HG03045 (cell line): ENCODE data around the gene CSGALNACT2.
"Not testable (repeated sequence)": the region's sequence is repeated elsewhere in the genome, so short reads cannot be mapped to it uniquely, and the experiment has no call there.

ENCODE experiments used
- ATAC-seq: cut with Tn5 transposase; IDR thresholded peaks from one replicate; pipeline ENCODE4 v1.9.1; 2021; ENCODE audit warnings: mild to moderate bottlenecking, moderate library complexity; ENCODE audit not compliant: unreplicated experiment

Gene CSGALNACT2

DNA sequence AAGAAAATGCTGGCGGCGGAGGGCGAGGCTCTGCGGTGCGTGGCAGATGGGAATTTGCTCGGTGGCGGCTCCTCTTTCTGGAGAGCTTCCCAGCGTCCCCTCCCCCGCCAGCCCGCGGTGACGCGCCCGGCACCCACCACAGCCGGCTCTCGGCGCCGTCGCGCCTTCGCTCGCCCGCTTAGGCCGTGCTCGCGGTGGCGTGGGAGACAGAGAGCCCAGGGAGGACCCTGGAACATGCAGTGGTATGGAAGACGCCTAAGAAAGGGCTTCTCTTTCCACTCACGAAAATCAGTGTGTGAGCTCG is 576 bp upstream of the CSGALNACT2 start:
- ATAC-seq, result peak; percentile 25

GRCh38 chr10:43138757-43139241 is 554 bp downstream of the CSGALNACT2 start:
- peak; percentile 35 for ATAC-seq

GRCh38 chr10:43141421-43141820 is 3.2 kb downstream of the CSGALNACT2 start:
- no peak for ATAC-seq

- ATAC-seq, result no peak
These were observed 7.1 kb downstream of the CSGALNACT2 start for GRCh38 chr10:43145311-43145710.

GRCh38 chr10:43145936-43146335 is 7.7 kb downstream of the CSGALNACT2 start:
- not testable (repeated sequence) for ATAC-seq

DNA sequence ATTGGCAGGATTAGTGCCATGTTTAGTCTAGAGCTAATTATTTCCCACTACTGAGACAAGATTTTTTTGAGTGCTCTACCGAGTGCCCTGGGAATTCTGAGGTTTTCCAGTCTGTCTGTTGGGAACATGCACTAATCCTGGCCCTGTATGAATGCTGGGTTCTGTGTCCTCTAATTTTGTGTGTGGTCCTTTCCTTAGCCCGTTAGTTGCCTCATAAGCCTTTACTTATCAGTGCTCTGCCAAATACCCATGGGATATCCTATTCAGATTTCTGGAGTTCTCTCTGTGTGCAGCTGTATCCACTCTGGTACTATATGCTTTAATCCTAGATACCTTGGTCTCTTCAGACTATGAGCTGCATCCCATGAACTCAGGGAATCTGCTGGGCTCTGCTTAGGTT is 13.1 kb downstream of the CSGALNACT2 start:
- no peak for ATAC-seq

DNA sequence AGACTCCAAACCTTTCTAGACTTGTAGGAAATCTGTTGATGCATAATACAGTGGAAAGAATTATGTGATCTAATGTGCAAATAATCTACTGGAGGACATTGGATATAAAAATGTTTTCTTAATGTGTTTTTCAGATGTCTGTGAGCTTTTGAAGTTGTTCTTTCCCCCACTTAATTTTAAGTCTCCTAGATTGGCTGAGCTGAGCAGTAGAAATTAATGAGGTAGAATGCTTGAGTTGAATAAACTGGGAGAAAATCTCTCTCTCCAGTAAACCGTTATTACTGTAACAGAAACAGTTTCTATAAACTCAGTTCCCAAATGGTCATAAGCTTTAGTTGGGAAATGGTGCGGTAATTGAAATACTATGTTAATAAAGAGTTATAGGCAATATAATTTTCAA is 15.7 kb downstream of the CSGALNACT2 start:
- no peak for ATAC-seq

DNA sequence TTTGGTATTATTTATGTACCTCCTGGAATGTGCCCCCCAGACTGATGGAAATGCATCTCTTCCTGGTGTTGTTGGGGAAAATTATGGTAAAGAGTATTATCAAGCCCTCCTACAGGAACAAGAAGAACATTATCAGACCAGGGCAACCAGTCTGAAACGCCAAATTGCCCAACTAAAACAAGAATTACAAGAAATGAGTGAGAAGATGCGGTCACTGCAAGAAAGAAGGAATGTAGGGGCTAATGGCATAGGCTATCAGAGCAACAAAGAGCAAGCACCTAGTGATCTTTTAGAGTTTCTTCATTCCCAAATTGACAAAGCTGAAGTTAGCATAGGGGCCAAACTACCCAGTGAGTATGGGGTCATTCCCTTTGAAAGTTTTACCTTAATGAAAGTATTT is 17.0 kb downstream of the CSGALNACT2 start:
- no peak for ATAC-seq

DNA sequence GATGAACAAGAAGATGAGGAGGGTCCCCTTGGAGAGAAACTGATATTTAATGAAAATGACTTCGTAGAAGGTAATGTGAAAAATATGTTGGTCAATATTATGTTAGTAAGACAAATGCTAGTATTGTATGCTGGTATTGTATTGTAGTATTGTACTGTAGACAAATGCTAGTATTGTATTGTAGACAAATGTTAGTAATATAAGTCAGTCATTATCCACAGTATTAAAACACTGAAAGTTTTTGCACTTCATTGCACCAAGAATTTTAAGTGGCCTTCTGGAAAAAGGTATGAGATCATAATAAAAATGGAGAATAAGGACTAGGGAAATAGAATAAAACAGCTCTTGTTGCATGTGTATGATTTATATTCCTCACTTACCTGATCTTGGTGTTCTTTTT is 17.5 kb downstream of the CSGALNACT2 start:
- ATAC-seq, result no peak

DNA sequence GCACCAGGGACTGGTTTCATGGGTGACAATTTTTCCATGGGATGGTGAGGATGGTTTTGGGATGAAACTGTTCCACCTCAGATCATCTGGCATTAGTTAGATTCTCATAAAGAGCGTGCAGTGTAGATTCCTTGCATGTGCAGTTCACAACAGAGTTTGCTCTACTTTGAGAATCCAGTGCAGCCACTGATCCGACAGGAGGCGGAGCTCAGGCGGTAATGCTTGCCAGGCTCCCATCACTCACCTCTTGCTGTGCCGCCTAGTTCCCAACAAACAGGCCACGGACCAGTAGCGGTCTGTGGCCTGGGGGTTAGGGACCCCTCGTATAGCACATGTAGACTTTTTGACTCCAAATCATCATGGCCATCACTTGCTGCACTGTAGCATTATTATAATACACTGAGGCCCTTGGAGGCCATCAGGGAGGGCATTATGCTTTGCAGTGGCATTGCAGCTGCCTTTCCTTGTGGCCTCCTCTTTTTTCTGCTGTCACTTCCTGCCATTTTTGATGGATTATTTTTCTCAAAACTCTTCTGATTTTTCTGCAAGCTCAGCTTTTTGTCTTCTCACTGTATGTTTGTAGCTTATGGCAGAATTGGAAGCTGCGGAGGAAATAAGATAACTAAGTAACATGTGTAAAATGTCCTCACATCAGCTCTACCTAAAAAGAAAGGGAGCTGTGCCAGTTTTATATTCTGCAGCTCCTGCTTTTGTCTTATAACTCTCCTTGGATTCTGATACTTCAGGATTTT is 18.5 kb downstream of the CSGALNACT2 start:
- no peak for ATAC-seq

DNA sequence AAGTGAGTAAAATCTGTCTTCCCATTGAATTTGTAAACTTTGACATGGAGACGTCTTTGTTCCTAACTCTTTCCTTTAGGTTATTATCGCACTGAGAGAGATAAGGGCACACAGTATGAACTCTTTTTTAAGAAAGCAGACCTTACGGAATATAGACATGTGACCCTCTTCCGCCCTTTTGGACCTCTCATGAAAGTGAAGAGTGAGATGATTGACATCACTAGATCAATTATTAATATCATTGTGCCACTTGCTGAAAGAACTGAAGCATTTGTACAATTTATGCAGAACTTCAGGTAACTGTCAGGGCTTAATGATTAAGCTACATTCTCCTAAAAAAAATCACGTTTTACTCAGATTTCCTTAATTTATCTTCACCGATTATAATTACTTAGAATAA is 20.4 kb downstream of the CSGALNACT2 start:
- no peak for ATAC-seq

- peak; percentile 44 for ATAC-seq
These were observed 22.0 kb downstream of the CSGALNACT2 start for GRCh38 chr10:43160046-43160920.

DNA sequence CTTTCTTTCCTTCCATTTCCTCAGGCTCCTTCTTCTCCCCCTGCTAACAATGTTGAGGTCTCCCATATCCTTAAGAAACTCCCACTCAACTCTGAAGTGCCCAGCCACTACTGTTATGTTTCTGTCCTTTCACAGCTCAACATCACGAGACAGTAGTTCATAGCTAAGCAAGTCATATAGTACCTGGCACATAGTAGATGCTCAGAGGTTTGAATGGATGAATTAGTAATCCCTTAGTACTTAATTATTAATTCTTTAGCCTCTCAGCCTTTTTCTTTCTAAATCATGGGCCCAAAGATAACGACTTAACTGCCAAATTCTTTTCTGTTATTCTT is 22.6 kb downstream of the CSGALNACT2 start:
- ATAC-seq, result peak; percentile 82

- ATAC-seq, result no peak
These were observed 24.4 kb downstream of the CSGALNACT2 start for GRCh38 chr10:43162604-43163003.

DNA sequence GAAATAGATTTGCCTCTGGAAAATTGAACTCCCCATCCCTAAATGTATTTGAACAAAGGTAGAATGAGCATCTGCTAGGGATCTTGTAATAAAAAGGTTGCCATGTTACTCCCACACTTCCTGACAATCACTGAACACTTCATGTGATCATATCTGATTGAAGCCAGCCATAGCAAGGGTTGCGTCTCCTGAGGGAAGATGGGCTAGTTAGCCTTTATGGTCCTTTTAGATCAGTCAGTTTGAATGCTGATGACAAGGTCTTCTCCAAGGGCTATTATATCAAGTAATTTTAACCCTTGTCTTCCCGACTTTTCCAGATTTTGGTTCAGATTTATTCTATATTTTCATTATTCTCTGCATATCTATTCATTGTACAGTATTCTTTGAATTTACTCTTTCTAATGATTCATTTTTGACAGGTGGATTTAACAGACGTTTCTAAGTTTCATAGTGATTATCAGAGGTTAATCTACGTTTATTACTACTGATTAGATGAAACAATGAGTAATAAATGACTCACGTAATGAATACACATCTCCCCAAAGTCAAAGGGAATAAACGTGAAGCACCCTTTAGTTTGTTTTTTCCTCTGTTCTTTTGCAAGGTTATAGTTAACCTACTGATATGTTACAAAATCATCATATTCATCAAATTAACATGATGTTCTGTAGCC is 28.1 kb downstream of the CSGALNACT2 start:
- ATAC-seq, result no peak

- ATAC-seq, result peak; percentile 65
These were observed 28.7 kb downstream of the CSGALNACT2 start for GRCh38 chr10:43166880-43167497.

GRCh38 chr10:43167498-43167889 is 29.2 kb downstream of the CSGALNACT2 start:
- no peak for ATAC-seq

DNA sequence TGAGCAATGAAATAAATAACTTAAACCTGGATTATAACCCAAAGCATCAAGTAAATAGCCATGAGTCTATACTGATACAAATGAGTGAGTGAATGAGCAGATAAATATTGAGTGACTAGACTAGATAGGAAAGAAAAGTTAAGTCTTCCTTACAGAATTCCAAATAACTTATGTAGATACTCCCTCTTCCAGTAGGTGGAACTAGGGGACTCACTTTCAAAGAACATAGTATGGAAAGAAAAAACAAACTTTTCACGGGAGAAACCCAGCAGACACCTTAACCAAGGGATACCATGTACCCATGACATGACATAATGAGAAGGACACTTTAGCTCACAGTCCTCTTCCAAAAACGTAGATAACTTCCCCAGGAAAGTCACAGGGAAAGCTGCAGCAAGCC is 32.2 kb downstream of the CSGALNACT2 start:
- no peak for ATAC-seq

- no peak for ATAC-seq
These were observed 34.4 kb downstream of the CSGALNACT2 start for GRCh38 chr10:43172645-43173044.

- no peak for ATAC-seq
These were observed 34.9 kb downstream of the CSGALNACT2 start for GRCh38 chr10:43173120-43173519.

DNA sequence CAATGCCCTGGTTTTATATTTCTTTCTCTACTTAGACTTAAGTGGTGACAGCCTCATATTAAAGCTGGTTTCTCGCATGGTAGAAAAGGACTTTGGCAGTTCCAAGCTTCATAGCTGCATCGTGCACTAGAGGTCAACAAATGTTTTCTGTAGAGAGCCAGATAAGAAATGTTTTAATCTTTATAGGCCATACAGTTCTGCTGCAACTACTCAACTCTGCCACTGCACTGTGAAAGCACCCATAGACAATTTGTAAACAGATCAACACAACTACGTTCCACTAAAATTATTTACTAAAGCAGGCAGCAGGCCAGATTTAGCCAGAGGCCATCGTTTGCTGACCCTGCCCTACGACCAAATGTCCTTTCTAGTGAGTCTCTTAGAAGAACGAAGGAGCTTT is 36.7 kb downstream of the CSGALNACT2 start:
- no peak for ATAC-seq
